ENCODE data around the gene TNFSF9. TPM values are rescaled to one million over a fixed set of nuclear protein-coding genes. Genes with fewer than 3 reads are reported as not detected.

The TNFSF9 gene
- total and polyA plus RNA-seq, 4 donors, result 0.08 to 0.12 TPM; not detected in 2

- DNase-seq (ENCODE audit: low spot score), result no peak
- H3K9me3 ChIP-seq (ENCODE audit: control insufficient read depth in 4 of 4, low read length in 3 of 4), result no peaks in the 10 kb centered on the region
- H3K27ac ChIP-seq (ENCODE audit: low read depth in 1 of 2, low read length in 2 of 2), result no peak overlapping the region
- TF ChIP-seq ZBTB33 (IDR thresholded peaks at IDR 0.05) (no peak), FOXA1 (IDR thresholded peaks at IDR 0.05) (no peak), JUND (IDR thresholded peaks at IDR 0.05) (no peak), TAF1 (conservative IDR thresholded peaks at IDR 0.05) (no peak), SP1 (IDR thresholded peaks at IDR 0.05) (no peak), EGR1 (IDR thresholded peaks at IDR 0.05; ENCODE audit: low read depth in 2 of 2) (no peak), YY1 (IDR thresholded peaks at IDR 0.05) (no peak), FOXA2 (IDR thresholded peaks at IDR 0.05) (no peak), RAD21 (IDR thresholded peaks at IDR 0.05) (no peak), HNF4A (conservative IDR thresholded peaks at IDR 0.05) (no peak), HNF4G (IDR thresholded peaks at IDR 0.05) (no peak)
- 46% methylated on average over 3 of the region's 3 CpGs for WGBS
- no peaks in the 10 kb centered on the region for H3K36me3 ChIP-seq (ENCODE audit: control insufficient read depth in 4 of 4, insufficient read depth in 3 of 4, low read depth in 1 of 4, low read length in 3 of 4)
- no peak overlapping the region for H3K4me3 ChIP-seq (ENCODE audit: low read depth in 1 of 3, low read length in 3 of 3)
- H3K9ac ChIP-seq (ENCODE audit: low read depth in 1 of 2, low read length in 2 of 2), result no peak overlapping the region
- peaks cover 5 to 8% (median 6%) of the 10 kb centered on the region in 4 donors for H3K4me1 ChIP-seq (ENCODE audit: control insufficient read depth in 4 of 4, insufficient read depth in 4 of 4, low read length in 3 of 4)
- H3K27me3 ChIP-seq (ENCODE audit: control insufficient read depth in 4 of 4, insufficient read depth in 4 of 4, low read length in 3 of 4), result peaks cover 0 to 3% (median 2%) of the 10 kb centered on the region in 4 donors
Observed at GRCh38 chr19:6533000-6533328, 2.1 kb downstream of the TNFSF9 start.

- Histone ChIP-seq H3K36me3 (ENCODE audit: control insufficient read depth in 4 of 4, insufficient read depth in 3 of 4, low read depth in 1 of 4, low read length in 3 of 4) (no peaks in the 10 kb centered on the region), H3K27ac (ENCODE audit: low read depth in 1 of 2, low read length in 2 of 2) (no peak overlapping the region), H3K9ac (ENCODE audit: low read depth in 1 of 2, low read length in 2 of 2) (no peak overlapping the region), H3K4me1 (ENCODE audit: control insufficient read depth in 4 of 4, insufficient read depth in 4 of 4, low read length in 3 of 4) (peaks cover 5 to 8% (median 6%) of the 10 kb centered on the region in 4 donors), H3K9me3 (ENCODE audit: control insufficient read depth in 4 of 4, low read length in 3 of 4) (no peaks in the 10 kb centered on the region), H3K27me3 (ENCODE audit: control insufficient read depth in 4 of 4, insufficient read depth in 4 of 4, low read length in 3 of 4) (peaks cover 0 to 3% (median 2%) of the 10 kb centered on the region in 4 donors), H3K4me3 (ENCODE audit: low read depth in 1 of 3, low read length in 3 of 3) (no peak overlapping the region)
- no peak for TF ChIP-seq YY1 (IDR thresholded peaks at IDR 0.05)
- no peak for TF ChIP-seq FOXA1 (IDR thresholded peaks at IDR 0.05)
- no peak for TF ChIP-seq CTCF (IDR thresholded peaks at IDR 0.05; ENCODE audit: low read depth, low read length, missing input control)
- TF ChIP-seq ZBTB33 (IDR thresholded peaks at IDR 0.05), result no peak
- no peak for TF ChIP-seq RAD21 (IDR thresholded peaks at IDR 0.05)
- no peak for TF ChIP-seq RXRA (IDR thresholded peaks at IDR 0.05)
- TF ChIP-seq MAX (IDR thresholded peaks at IDR 0.05), result no peak
- TF ChIP-seq HNF4G (IDR thresholded peaks at IDR 0.05), result no peak
- no peak for TF ChIP-seq TAF1 (conservative IDR thresholded peaks at IDR 0.05)
- TF ChIP-seq EGR1 (IDR thresholded peaks at IDR 0.05; ENCODE audit: low read depth in 2 of 2), result no peak
- no peak for TF ChIP-seq JUND (IDR thresholded peaks at IDR 0.05)
- TF ChIP-seq GABPA (IDR thresholded peaks at IDR 0.05 in 1 of 2, conservative IDR thresholded peaks at IDR 0.05 in 1 of 2), result no peak
- TF ChIP-seq SP1 (IDR thresholded peaks at IDR 0.05), result no peak
- no peak for TF ChIP-seq FOXA2 (IDR thresholded peaks at IDR 0.05)
- TF ChIP-seq NR2F2 (IDR thresholded peaks at IDR 0.05), result no peak
- 22% methylated on average over 11 of the region's 11 CpGs for WGBS
- DNase-seq (ENCODE audit: low spot score), result no peak
Observed at GRCh38 chr19:6533746-6534418, 3.1 kb downstream of the TNFSF9 start.

Data from liver (tissue), 9 donors.